Upper lobe of left lung (tissue), 4 donors: ENCODE measurements around the gene PPP1R11.

Experiments used
- POLR2A ChIP-seq, 4 donors: fragments of 450-650 bp; IDR thresholded peaks; one replicate each; pipeline ENCODE4 v1.5.1; 2016 to 2017; ENCODE audit warnings: antibody characterized with exemption in 4 of 4, mild to moderate bottlenecking in 2 of 4
- POLR2AphosphoS5 ChIP-seq, 2 donors: sonication (generic); formaldehyde crosslinking; IDR thresholded peaks; one replicate each; pipeline ENCODE4 v1.5.1; 2017; ENCODE audit warnings: antibody characterized with exemption in 2 of 2

GRCh38 chr6:30104661-30105060 is 37.7 kb downstream of the PPP1R11 start:
- no peak for TF ChIP-seq POLR2A (IDR thresholded peaks at IDR 0.05)
- no peak for TF ChIP-seq POLR2AphosphoS5 (IDR thresholded peaks at IDR 0.05)
